DMS153 treated with DMSO at 0.1 percent for 48 hours (cell line): ENCODE measurements around the gene MYRIP.
A peak's percentile ranks its signal among the peaks of the same experiment; 100 is the strongest.

Experiments used
- DNase-seq: peaks from one replicate; lab custom pipeline; 2025; ENCODE audit not compliant: unreplicated experiment; lab: John Stamatoyannopoulos, UW

MYRIP gene

DNA sequence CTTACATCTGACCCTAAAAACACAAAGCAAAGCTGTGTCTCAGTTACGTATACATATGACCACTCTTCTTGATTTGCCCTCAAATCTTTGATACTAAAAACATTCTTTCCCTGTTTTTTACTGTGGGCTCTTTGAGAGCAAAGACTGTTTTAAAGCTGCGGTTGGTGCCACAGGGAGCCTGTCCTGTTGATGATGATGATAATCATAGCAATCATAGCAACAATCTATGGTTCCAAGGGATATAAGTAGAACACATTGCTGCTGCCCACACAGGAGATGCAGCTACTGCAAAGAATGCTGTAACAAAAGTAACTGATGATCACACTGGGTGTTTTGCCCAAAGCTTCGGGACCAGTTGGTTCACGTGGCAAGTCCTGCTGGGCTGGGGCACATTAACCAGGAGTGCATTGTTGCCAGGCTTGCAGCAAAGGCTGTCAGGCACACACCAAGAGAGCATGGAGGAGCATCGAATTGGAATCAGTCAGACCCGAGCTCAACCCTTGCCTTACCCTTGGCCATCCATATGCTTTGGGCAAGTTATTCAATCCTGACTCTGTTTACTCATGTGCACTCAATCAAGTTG, 368.7 kb downstream of the MYRIP start:
- DNase-seq = no peak

DNA sequence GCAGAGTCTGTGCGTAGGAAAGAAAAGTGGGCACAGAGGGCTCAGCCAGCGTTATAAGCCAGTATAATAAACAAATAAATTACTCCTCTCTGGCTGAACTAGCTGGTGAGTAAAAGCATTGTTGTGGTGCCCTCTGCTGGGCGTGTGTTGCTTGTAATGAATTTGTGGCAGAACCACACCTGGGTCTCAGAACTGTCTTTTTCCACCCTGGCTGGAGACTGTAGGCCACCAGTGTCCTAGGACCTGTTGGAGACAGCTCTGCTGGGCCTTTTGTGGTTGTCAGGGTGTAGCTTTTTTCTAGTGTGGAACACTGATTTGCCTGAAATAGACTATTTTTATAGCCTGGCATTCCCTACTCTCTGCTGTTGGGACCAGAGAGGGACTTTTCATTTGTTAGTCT, 369.6 kb downstream of the MYRIP start:
- DNase-seq = peak; percentile 22

DNA sequence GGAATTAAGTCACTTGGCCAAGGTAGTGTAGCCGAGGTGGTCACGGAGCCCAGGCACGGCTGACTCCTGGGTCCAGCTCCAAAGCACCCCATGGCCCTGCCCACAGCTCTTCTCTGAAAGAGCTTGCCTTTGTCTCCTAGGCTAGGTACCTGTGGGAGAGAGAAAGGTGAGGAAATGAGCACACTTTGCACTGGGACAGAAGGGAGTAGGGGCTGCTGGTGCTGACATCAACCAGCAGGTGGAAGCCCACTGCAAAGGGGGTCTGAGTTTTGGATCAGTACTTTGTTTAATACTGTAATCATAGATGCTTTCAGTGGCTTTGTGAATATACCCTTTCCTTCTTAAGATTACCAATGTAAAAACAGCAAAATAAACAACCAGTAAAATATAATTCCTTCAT, 371.8 kb downstream of the MYRIP start:
- no peak for DNase-seq

DNA sequence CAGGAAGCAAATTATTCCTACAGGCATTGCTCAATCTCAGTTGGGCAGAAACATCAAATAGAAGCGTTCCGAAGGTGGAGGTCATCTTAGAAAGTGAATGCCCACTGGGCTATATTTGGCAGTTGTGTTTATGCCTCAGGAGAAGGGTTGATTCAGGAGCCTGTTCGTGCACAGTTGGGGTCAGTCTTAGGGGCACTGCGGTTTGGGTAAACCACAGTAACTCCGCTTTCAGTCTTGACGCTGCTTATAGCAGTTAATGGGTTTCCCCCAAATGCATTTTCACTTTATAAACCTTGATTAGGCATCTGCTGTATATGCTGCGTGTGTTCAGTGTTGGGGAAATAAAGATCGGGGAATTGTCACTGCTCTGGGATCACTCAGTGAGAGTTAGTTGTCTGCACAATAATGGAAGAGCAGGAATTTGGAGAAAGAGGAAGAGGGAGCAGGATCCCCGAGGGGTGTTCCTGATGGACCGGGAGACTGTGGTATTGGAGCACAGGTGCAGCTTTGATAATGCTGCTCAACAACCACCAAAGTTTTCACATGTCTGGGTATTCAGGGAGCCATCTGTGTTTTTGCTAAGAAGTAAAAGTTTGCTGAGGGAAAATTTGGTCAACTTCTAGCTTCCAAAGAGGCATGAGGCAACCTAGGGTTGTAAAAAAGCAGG, 375.8 kb downstream of the MYRIP start:
- DNase-seq = no peak

DNA sequence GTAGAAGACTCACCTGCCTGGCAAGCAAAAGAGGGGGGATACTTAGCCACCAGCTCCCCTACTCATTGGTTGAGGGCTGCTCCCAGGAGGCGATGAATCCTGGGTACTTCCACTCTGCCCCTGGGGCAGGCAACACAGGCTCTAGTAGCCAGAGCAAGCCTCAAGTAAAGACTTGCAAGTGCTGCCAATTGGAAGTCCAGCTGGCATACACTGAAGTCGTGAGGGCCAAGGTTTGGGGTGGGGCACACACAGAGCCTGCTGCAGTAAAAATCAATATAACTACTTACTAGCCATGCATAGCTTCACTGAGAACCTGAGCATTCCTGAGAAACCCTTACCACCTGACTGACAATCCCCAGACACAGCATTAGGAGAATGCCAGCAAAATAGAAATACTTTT, 377.1 kb downstream of the MYRIP start:
- no peak for DNase-seq

DNA sequence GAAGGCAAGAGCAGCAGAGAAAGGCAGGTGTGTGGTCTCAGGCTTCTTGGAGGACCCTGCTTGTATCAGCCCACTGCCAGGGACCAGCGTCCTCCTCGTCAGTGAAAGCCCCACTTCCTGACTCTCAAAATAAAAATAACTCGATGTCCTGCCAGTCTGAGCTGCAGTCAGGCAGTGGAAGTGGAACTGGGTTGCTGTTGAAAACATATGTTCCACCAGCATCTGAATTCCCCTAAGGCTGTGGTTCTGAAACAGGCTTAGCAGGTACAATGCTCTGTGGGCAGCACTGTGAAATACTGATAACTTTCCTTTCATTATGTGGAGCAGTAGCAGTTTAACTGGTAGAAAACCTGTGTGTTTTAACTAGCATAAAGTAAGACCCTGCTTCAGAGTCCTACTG, 378.5 kb downstream of the MYRIP start:
- DNase-seq = no peak

GRCh38 chr3:40189118-40189517, 379.7 kb downstream of the MYRIP start:
- DNase-seq = no peak

DNA sequence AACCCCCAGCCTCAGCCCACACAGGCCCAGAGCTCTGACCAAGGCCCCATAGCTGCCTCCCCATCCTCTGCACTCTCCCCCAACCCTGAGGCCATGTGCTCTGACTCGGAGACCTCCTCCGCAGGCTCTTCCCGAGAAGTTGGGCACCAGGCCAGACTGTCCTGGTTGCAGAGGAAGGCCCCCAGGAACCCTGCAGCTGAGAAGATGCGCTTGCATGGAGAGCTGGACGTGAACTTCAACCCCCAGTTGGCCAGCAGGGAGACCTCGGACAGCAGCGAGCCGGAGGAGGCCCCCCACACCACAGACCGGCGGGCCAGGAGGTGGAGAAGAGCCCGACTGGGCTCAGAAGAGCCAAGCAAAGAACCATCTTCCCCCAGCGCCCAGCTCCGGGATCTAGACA, 380.6 kb downstream of the MYRIP start:
- DNase-seq = no peak

- no peak for DNase-seq
Observed at GRCh38 chr3:40191251-40191650, 381.8 kb downstream of the MYRIP start.

- no peak for DNase-seq
Observed at GRCh38 chr3:40191850-40192448, 382.5 kb downstream of the MYRIP start.

- no peak for DNase-seq
Observed at GRCh38 chr3:40192628-40193027, 383.2 kb downstream of the MYRIP start.

GRCh38 chr3:40196966-40197365, 387.6 kb downstream of the MYRIP start:
- no peak for DNase-seq

- no peak for DNase-seq
Observed at GRCh38 chr3:40200692-40201316, 391.4 kb downstream of the MYRIP start.

GRCh38 chr3:40201770-40202169, 392.4 kb downstream of the MYRIP start:
- DNase-seq = no peak

DNA sequence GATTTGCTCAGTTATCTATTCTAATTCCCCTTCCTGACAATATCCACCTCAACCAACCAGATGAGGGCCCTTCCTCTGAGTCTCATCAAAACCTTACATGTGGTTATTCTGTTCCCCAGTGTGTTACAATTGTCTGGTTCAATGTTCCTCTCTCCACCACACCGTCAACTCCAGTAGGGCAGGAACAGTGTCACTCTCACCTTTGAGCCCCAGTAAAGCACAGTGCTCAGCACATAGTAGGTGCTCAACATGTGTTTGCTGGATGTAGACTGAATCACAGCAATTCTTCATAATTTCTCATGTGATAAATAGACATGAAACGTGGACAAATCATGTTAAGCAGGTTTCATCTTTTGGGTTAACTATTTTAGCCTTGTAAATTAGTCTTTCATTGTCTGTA, 397.1 kb downstream of the MYRIP start:
- no peak for DNase-seq

- DNase-seq = no peak
Observed at GRCh38 chr3:40207796-40208195, 398.4 kb downstream of the MYRIP start.

- no peak for DNase-seq
Observed at GRCh38 chr3:40208251-40208650, 398.8 kb downstream of the MYRIP start.

GRCh38 chr3:40211579-40211978, 402.2 kb downstream of the MYRIP start:
- DNase-seq = no peak

DNA sequence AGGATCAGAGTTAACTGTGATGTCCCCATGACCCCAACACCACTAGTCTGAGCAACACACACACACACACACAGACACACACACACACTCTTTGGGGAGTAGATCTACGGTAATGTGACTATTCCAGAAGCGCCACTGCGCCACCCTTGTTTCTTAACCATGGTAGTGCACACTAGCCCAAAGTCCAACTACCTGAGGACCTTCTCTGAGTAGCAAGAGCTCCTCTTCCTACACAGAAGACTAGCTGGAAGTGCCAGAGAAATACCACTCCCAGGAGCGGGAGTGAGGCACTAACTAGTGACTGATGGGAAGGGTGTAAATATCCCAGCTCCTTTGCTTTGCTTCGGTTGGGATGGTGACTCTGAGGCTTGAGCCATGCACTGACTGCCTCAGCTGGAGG, 404.1 kb downstream of the MYRIP start:
- no peak for DNase-seq

- DNase-seq = no peak
Observed at GRCh38 chr3:40215015-40215414, 405.6 kb downstream of the MYRIP start.

GRCh38 chr3:40216471-40216870, 407.1 kb downstream of the MYRIP start:
- no peak for DNase-seq

GRCh38 chr3:40223856-40224255, 414.4 kb downstream of the MYRIP start:
- no peak for DNase-seq
